Lower leg skin (tissue), 3 donors: ENCODE measurements around the gene GTPBP4.

Experiments
- POLR2A ChIP-seq, 2 donors: fragments of 450-650 bp; IDR thresholded peaks; one replicate each; pipeline ENCODE4 v1.6.1; 2016 to 2017; ENCODE audit warnings: antibody characterized with exemption in 2 of 2, mild to moderate bottlenecking in 1 of 2, moderate library complexity in 1 of 2
- TF ChIP-seq, protein P1 (sequence below), 3 donors: fragments of 450-650 bp; IDR thresholded peaks; one replicate each; pipeline ENCODE4 v1.5.1; 2016; ENCODE audit warnings: antibody characterized with exemption in 3 of 3, mild to moderate bottlenecking in 3 of 3, moderate library complexity in 2 of 3

DNA sequence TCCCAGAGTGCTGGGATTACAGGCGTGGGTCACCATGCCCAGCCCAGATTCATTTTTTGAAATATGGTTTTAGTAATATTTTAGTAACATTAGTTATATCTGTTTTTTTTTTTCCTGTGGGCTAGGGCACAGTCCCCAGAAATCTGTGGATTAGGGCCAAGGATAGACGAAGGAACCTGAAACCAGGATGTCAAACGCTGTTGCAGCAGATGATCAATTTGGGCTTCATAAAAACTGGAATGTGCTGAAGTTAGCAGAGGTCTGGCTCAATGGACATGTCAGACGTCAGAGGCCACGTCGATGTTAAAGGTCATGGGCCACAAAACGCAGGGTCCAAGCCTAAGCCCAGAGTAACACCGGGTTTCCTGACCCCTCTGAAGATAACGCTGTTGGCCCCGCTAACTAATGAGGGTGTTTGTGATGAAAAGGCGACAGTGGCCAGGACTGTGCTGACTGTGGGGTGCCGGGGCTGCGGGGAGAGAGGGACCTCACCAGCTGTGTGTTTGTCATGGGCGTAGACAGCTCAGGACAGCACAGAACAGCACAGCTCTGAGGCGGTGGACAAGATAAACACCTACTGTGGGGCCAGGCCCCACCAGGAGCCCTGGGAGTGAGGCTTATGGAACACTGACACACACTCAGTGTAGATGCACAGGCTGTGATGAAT lies 23.8 kb upstream of the GTPBP4 start:
- TF ChIP-seq, protein P1, sequence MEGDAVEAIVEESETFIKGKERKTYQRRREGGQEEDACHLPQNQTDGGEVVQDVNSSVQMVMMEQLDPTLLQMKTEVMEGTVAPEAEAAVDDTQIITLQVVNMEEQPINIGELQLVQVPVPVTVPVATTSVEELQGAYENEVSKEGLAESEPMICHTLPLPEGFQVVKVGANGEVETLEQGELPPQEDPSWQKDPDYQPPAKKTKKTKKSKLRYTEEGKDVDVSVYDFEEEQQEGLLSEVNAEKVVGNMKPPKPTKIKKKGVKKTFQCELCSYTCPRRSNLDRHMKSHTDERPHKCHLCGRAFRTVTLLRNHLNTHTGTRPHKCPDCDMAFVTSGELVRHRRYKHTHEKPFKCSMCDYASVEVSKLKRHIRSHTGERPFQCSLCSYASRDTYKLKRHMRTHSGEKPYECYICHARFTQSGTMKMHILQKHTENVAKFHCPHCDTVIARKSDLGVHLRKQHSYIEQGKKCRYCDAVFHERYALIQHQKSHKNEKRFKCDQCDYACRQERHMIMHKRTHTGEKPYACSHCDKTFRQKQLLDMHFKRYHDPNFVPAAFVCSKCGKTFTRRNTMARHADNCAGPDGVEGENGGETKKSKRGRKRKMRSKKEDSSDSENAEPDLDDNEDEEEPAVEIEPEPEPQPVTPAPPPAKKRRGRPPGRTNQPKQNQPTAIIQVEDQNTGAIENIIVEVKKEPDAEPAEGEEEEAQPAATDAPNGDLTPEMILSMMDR (IDR thresholded peaks at IDR 0.05): no peak
- TF ChIP-seq POLR2A (IDR thresholded peaks at IDR 0.05): no peak
